T-helper 2 cell treated with Interferon-gamma antibody and Interleukin-4, amounts not matched to agents 100 ng/mL and 5 ng/mL, for 36 hours (primary cell): ENCODE data around the gene EBF3. TPM values are rescaled to one million over a fixed set of nuclear protein-coding genes. Genes with fewer than 3 reads are reported as not detected.

Experiments used
- intact Hi-C: fragments of 100-400 bp; cut with micrococcal nuclease; formaldehyde crosslinking; loops from one replicate; pipeline ENCODE4 v1.15.1; 2023
- total RNA-seq: library from RNA; stranded (reverse); gene quantifications from 2 replicates; pipeline ENCODE4 v1.2.3, GENCODE V29; 2022

The EBF3 gene
- total RNA-seq, 1 donor from 2014 or later, result not detected

DNA sequence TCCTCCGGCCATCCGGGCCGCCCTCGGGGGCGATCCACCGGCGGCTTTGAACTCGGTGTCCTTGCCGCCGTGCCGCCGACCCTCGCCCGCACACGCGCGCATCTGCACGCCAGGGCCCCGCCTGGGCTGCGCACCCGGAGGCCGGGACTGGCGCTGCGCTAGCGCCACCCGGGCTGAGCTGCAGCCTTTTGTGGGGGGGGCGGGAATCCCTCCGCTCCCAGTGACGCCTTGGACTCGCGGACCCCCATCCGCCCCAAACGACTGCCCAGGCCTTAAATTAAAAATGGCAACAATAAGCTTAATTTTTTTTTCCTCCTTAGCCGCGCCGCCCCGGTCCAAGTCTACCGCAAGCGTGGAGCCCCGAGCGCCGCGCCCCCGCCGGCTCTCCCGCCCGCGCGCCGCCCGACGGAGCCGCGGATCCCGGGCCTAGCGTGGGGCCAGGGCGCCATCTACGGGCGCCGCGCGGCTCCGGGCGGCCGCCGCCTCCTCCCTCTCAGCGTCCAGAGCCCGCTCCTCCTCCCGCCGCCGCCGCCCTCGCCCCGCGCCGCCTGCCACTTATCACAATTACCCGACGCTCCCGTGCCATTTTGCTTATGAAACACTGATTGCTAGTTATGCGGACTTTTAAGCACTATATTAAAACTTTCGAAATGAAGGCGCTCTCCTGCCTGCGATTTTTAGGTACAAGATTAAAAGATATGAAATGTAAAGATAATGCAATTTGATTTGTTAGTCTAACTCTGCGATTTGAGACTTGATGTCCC, 7.5 kb upstream of the EBF3 start:
- intact Hi-C loops, result loop anchor here (5.0 kb wide), 1 partner anchor 206 kb away; no protein-coding TSS in a partner anchor

DNA sequence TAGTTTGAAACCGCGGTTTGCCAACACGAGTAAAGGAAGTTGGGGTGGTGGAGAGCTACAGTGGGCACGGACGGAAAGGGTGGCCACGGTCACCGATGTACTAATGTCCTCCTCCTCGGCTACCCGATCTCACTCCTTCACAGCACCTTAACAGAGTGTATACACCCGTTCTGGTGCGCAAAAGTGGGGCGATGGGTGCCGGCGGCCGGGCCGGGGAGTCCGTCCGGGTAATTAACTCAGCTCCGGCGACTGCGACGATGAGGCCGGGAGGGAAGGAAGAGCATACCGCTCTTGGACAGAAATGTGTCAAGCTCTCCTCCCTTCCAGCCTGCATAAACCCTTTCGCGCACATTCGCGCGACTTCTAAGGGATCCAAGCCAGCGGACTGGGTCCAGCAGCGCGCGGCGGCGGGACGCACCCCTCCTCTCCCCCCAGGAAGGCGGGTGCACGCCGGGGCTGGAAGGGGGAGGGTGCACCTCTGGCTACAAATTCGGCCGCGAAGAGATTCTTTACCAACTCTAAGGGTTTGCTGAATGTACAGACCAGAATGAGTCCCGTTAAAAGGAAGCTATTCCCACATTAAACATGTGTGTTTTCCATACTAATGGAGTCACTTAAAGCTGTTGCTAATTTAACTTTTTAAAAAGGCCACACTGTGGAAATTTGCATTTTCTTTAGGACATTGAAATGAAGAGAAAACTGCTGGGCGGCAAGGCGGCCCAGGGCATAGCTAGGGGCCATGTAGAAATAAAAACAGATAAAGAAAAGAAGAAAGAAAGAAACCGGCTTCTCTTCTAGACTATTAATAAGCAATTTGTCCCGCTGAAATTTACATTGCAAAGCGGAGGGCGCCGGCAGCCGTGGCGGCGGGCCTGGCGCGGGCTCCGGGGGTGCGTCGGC, 6.6 kb upstream of the EBF3 start:
- intact Hi-C loops, result loop anchor here (1.0 to 5.0 kb wide), 2 partner anchors 14 to 207 kb away; no protein-coding TSS in a partner anchor

DNA sequence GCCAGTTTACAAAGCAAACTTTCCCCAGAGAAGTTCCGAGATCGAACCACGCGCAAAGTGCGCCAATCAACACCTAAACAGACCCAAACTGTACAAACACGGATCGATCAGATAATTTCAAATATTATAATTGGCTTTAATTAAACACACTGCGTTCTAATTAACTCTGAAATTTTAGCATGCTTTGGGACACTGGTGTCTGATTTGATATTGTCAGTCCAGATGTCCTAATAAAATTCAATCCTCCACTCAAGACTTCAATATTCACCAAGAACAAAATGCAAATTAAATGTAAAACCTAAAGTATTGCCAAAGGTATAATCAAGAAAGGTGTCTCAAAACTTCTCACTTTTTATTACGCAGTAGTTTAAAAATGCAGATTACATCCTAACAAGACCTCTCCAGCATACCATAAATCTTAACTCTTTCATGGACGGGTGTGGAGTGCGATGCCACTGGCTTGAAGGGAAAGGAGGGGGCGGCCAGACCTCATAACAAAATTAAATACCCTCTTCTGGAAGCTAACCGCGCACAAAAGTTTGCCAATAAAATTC, 5.9 kb upstream of the EBF3 start:
- intact Hi-C loops, result loop anchor here (1.0 to 10.0 kb wide), 4 partner anchors 14 to 938 kb away; no protein-coding TSS in a partner anchor

DNA sequence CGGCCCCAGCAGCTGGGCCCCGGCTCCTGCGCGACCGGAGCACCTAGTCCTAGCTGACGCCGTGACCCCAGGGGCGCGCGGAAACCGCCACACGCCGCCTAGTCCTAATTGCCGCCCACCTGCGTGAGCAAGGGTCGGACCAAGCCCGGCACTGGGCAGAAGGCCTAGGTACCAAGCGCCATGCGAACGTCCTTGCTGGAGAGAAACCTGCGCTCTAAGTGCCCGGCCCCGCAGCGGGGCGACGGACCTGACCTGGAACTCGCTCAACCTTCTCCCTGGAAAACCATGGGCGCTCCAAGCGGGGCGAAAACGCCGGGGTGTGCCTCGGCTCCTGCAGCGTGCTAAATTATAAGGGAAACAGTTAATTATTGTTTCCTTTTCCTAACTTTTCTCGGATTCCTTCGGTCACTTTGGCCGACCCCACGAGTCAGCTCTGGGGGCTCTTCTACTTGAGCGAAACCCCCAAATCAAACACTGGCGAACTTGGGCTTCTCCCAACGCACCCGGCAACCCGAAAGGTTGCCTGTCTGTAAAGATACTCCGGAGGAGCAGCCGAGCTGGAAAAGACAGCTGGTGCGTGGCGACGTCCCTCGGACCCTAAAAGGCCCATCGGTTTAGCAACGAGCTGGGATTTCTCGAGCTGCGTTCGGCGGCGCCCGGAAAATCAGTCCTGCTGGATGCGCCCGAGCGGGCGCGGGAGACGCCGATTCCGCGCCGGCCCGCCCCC, 5.3 kb upstream of the EBF3 start:
- intact Hi-C loops, result loop anchor here (5.0 to 10.0 kb wide), 2 partner anchors 335 to 937 kb away; no protein-coding TSS in a partner anchor

DNA sequence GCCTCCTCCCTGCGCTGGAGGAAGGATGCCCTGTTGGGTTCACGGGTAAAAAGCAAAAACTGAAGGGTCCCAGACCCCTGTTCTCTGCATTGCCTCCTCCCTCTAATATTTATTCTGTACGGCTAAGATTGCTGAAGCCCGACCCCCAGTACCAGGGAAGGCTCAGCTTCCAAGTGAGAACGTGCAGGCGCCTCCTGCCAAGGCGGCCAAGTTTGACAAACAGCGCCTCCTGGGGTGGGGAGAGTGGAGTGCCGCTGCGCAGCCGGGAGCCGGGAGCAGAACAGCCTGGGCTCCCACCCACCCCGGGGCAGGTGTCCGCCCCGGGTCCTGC, 4.7 kb upstream of the EBF3 start:
- intact Hi-C loops, result loop anchor here (5.0 to 10.0 kb wide), 2 partner anchors 336 to 937 kb away; no protein-coding TSS in a partner anchor

DNA sequence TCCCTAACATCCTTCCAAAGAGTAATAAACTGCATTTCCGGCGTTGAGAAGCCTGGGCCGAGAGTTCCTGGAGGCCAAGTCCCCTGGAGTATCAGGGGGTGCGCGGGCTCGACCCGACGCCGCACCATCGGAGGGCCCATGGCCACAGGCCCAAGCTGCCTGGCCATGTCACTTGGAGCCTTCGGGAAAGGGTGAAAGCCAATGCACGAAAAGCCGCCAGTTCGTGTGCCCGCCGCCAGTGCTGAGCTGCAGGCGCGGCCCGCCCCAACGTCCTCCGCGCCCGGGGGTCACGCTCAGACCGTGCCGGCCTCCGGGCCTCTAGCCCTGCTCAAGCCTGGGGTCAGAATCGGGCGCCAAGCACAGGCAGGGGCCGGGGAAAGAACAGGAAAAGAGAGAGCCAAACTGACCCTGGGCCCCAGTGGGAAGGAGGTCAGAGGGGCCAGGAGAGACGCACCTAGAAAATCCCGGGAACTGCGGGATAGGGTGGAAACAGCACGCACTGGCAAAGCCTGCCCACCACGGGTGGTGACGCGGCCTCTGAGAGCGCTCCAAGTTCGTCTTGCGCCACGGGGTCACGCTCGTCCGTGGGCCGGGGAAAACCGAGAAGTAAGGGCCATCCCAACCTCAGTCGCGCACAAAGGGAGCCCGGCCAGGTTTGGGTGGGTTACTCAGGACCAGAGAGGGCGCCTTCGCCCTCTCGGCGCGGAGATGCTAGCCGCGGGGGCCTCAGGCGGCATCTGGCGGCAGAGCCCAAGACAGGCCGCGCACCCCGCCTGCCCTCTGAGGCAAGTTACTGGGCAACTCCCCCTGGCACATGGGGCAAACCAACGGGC, 4.2 kb upstream of the EBF3 start:
- intact Hi-C loops, result loop anchor here (5.0 to 10.0 kb wide), 2 partner anchors 337 to 936 kb away; no protein-coding TSS in a partner anchor

DNA sequence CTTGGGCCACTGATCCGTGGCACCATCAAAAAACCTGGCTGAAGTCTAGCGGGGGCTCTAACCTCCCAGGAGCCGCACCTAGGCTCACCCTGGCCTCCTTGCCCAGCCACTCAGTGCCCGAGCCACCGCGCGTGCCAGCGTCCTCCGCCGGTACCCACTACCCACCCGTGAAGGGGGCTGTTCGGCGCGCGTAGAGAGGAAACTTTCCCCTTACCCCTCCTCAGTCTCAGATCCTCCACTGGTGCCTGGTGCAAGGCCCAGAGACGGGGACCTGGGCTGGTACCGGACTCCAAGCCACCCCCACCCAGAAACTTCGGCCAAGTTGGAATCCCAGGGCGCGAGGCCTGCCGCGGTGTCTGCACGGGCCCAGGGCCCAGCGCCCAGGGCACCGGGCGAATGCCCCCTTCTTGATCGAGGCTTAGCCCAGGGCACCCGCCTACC, 3.5 kb upstream of the EBF3 start:
- intact Hi-C loops, result loop anchor here (5.0 to 10.0 kb wide), 2 partner anchors 337 to 935 kb away; no protein-coding TSS in a partner anchor

DNA sequence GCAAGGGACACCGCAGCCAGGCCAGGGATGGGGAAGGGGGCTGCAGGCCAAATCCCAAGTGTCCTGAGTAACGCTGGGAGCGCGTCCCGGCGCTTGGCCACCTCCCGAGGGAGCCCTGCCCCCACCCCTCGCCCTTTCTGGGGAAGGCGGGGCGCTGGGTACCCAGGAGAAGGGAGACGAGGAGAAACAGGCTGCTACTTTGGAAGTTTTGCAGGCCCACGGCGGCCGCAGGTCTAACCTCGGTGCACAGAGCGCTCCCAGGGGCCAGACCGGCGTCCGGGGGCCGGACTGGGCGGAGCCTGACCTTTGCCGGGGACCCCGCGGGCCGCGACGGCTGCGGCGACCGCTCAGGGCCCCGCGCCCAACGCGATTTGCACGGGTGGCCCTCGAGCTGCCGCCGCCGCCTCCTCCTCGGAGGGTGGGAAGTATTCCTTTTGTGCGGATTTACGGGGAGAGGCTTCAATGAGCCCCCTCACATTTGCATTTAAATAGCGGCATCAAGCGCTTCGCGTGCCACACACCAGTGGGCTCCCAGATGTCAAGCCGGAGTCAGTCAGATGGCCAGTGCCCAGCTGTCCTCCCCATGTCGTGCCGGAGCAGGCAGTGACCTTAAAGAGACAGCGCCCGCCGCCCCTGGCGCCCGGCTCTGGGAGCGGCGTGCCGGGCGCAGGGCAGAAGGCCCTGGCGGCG, 3.0 kb upstream of the EBF3 start:
- intact Hi-C loops, result loop anchor here (5.0 to 10.0 kb wide), 2 partner anchors 338 to 935 kb away; no protein-coding TSS in a partner anchor

DNA sequence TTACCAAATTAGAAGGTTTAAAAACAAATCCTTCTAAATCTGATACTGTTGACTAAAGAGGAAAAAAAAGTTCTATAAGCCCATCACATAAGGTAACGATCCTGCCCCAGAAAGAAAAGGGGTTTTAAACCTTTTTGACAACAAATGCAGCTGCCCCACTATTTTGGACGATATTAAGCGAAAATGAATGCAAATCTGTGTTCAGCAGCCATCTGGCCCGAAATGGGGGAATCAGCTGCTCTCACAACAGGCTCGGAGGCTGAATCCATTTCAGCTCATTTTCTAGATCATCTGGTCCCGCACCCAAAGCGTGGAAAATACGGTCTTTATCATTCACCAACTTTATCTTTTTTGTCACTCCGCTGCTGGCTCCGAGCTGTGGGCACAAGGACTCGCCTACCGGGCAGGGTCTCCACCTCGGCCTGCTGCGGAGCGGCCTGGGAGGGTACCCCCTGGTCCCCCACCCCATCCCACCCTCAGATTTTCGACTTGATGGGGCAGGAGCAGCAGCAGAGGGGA, 2.4 kb upstream of the EBF3 start:
- intact Hi-C loops, result loop anchor here (5.0 to 10.0 kb wide), 2 partner anchors 338 to 934 kb away; no protein-coding TSS in a partner anchor

DNA sequence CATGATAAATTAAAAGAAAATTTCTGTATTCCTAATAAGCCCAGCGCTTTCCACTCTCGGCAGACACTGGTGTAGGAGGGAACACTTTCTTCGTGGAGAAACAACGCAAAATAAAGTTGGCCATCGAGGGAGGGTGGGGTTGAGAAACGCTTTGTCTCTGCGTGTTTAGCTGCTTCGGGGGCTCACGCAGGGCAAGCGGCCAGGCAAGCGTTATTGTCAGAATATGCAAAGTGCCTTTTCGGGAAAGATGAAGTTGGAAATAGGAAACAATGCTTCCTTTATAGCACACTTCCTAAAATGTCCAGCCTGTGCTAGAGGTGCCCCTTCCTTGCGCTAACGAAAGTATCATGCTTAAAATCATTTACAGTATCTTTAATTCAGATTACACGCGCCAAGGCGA, 1.9 kb upstream of the EBF3 start:
- intact Hi-C loops, result loop anchor here (1.0 to 10.0 kb wide), 4 partner anchors 145 to 934 kb away; partner anchors contain the start of gene C10orf143

DNA sequence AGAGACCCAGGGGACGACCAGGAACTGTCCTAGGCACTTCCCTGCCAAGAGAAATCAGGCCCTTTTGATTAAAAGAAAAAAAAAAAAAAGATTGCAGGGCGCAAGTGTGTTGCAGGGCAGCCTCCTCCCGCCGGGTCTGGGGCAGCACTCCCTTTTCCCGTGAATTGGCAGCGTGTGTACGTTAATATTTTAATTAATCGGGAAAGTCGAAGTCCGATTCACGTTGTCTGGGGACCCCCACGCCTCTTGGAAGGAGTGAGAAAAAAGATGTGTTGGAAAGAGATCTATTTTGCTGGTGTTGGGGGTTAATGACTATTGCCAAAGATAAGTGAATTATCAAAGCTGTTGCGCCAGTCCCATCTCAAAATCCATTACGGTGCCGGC, 1.3 kb upstream of the EBF3 start:
- intact Hi-C loops, result loop anchor here (1.0 to 10.0 kb wide), 4 partner anchors 145 to 933 kb away; partner anchors contain the start of gene C10orf143

DNA sequence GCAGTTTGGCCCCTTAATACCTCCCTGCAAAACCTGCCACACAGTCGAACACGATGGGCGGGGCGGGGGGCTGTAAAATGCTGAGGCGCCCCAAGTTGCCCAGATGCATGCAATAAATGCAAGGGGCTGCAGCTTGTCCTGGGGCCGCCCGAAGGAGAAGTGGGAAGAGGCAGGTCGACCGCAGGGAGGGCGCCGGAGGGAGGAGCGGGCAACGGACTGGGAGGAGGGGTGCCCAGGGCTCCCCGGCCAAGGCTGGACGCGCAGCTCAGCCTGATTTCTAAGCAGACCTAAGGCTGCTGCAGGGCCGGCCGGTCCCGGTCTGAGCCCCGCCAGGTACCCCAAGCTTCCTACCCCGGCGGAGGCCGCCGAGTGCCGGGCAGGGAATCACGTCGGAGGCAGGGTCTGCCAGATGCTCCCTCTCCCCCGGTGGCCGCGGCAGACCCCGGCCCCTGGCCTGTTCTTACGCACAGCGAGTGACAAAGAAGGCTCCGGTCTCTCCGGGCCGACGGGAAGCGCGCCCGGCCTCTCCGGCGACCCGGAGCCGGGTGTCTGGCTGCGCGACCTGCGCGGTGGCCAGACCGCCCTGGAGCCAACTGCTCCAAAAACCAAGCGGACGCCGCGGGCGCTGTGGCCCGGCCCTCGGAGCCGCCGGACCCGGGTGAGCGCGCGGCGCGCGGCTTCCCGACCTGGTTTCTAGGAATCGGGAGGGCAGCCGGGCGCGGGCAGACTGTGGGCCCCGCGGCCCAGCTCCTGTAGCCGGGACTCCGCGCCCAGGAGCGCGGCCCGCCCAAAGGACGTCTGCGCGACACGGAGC, 744 bp upstream of the EBF3 start:
- intact Hi-C loops, result loop anchor here (1.0 to 10.0 kb wide), 4 partner anchors 146 to 933 kb away; partner anchors contain the start of gene C10orf143

DNA sequence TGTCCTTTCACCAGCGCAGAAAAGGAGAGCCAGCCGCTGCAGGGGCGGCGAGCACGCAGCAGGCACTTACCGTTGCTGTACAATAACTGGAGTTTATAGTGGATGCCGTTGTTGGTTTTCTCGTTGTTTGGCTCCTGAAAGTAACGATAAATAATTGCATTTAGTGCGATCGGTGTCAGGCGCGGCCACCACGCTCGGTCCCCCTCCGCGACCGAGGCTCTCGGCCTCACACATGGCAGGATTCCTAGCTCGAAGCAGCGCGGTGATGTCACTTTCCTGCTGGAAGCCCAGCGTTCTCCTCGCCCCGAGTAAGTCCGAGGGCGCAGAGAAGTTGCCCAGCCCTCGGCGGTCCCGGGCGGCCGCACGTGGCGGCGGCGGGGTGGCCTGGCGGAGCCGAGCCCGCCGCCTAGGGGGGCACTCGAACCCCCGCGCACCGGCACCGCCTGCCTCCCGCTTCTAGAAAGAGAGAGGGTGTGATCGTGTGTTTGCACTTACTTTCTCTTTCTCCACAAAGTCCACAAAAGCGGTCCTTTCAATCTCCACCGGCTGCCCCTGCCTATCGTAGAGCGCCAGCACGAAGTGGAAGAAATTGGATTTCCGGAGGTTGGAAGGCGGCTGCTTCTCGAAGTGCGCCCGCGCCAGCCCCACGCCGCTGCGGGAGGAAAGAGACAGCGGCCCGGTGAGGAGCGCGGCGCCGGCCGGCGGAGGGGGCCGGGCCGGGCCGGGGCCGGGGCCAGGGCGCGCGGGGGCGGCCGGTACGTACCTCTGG, 1.0 kb downstream of the EBF3 start:
- intact Hi-C loops, result loop anchor here (10.0 kb wide), 1 partner anchor 342 kb away; no protein-coding TSS in a partner anchor

DNA sequence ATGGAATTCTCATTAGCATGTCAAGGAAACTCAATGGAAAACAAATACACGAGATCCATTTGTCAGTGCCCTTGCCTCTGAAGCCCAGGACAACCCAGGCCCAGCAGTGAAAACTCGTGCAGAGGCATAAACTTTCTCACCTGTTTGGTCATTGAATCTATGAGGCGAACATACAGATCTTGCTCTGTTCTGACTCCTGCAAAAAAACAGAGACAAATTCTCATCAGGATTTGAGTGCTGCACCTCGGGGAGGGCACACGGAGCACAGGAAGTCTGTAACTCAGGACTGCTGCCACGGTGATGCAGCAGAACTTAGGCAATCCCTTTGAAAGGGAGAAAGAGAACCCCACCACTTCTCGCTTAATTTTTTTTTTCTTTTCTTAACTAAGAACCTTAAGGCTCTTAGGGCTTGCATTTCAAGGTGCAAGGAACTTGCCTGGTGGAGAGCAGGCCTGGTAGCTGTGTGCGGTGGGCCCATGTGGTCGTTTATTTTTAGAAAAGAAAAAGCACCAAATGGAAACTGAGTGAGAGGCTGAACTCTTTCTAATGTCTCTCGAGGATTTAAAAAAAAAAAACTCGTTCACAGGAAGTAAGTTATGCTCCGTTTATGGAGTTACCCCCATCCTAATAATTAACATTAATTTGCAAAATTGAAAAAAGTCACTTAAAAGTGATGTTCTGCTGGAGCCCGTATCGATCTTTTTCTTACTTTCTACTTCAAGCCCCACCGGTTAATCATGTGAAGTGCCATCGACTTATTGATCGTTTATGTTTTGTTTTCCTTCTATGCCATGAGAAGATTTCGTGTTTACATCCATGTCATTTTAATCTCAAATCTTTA, 1.8 kb downstream of the EBF3 start:
- intact Hi-C loops, result loop anchor here (10.0 kb wide), 1 partner anchor 343 kb away; no protein-coding TSS in a partner anchor

DNA sequence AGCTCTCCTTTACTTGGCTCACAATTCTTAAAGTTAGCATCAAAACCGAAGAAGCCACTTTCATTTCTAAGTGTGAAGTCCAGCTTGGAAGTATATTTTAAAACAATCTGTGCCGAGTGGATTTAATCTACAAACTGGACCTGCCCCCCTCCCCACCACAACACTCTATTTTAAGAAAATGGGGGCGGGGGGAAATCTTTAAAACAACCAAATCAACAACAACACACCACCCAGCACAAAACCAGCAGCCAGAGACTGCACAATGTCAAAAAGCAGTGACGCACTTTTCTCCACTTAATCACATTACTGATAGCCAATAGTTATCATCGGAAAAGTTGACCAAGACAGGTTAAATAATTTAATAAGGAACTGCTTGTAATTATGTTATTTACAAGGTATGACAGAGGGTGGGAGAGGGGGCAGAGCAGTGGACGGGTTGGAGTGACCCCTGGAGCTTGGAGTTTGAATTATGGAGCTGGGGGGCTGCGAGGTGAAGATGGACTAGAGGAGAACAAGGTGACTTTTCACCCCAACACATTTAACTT, 2.8 kb downstream of the EBF3 start:
- intact Hi-C loops, result loop anchor here (10.0 kb wide), 1 partner anchor 344 kb away; no protein-coding TSS in a partner anchor
